ACC112 (cell line): ENCODE data around the gene DACT1.

Experiments
- H2AFZ ChIP-seq: fragments of 200-600 bp; sonication (generic); one replicate; pipeline ENCODE4 v1.6.0; 2017; ENCODE audit warnings: antibody characterized with exemption, low read length; ENCODE audit not compliant: unreplicated experiment
- H3K27ac ChIP-seq: fragments of 200-600 bp; sonication (generic); 2 replicates; pipeline ENCODE4 v1.5.1; 2014; ENCODE audit warnings: low read depth, mild to moderate bottlenecking, antibody characterized with exemption, low read length, moderate library complexity
- H3K27me3 ChIP-seq: fragments of 200-600 bp; sonication (generic); 2 replicates; pipeline ENCODE4 v1.6.1; 2014; ENCODE audit warnings: mild to moderate bottlenecking, antibody characterized with exemption, low read length, moderate library complexity, mixed read lengths; ENCODE audit not compliant: insufficient read depth
- H3K36me3 ChIP-seq: fragments of 200-600 bp; sonication (generic); 2 replicates; pipeline ENCODE4 v1.6.1; 2016; ENCODE audit warnings: mild to moderate bottlenecking, antibody characterized with exemption, low read length, moderate library complexity, mixed read lengths; ENCODE audit not compliant: insufficient read depth
- H3K4me1 ChIP-seq: fragments of 200-600 bp; sonication (generic); one replicate; pipeline ENCODE4 v1.6.1; 2016; ENCODE audit warnings: low read length, mixed read lengths; ENCODE audit not compliant: insufficient read depth, unreplicated experiment, control insufficient read depth
- H3K4me3 ChIP-seq: fragments of 200-600 bp; sonication (generic); 2 replicates; pipeline ENCODE4 v1.5.1; 2014; ENCODE audit warnings: mild to moderate bottlenecking, low read depth, low read length
- H3K79me2 ChIP-seq: fragments of 200-600 bp; sonication (generic); one replicate; pipeline ENCODE4 v1.6.0; 2016; ENCODE audit warnings: low read length; ENCODE audit not compliant: control insufficient read depth, unreplicated experiment, insufficient read depth

The DACT1 gene

GRCh38 chr14:58617619-58618018, 20.1 kb upstream of the DACT1 start:
- H2AFZ ChIP-seq: no peak overlapping the region
- no peak overlapping the region for H3K4me3 ChIP-seq
- H3K27me3 ChIP-seq: no peaks in the 10 kb centered on the region
- no peaks in the 10 kb centered on the region for H3K36me3 ChIP-seq
- H3K79me2 ChIP-seq: no peaks in the 10 kb centered on the region
- no peak overlapping the region for H3K27ac ChIP-seq
- no peaks in the 10 kb centered on the region for H3K4me1 ChIP-seq

GRCh38 chr14:58620011-58620410, 17.8 kb upstream of the DACT1 start:
- no peaks in the 10 kb centered on the region for H3K27me3 ChIP-seq
- no peak overlapping the region for H2AFZ ChIP-seq
- H3K4me3 ChIP-seq: no peak overlapping the region
- H3K27ac ChIP-seq: no peak overlapping the region
- no peaks in the 10 kb centered on the region for H3K36me3 ChIP-seq
- no peaks in the 10 kb centered on the region for H3K79me2 ChIP-seq
- no peaks in the 10 kb centered on the region for H3K4me1 ChIP-seq

- H3K36me3 ChIP-seq: no peaks in the 10 kb centered on the region
- no peak overlapping the region for H3K4me3 ChIP-seq
- H2AFZ ChIP-seq: no peak overlapping the region
- no peak overlapping the region for H3K27ac ChIP-seq
- peaks cover 11% of the 10 kb centered on the region for H3K4me1 ChIP-seq
- no peaks in the 10 kb centered on the region for H3K27me3 ChIP-seq
- no peaks in the 10 kb centered on the region for H3K79me2 ChIP-seq
Observed at GRCh38 chr14:58625438-58625837, 12.3 kb upstream of the DACT1 start.

- Histone ChIP-seq H2AFZ (no peak overlapping the region), H3K4me3 (no peak overlapping the region), H3K4me1 (peaks cover 11% of the 10 kb centered on the region), H3K79me2 (no peaks in the 10 kb centered on the region), H3K27ac (no peak overlapping the region), H3K36me3 (no peaks in the 10 kb centered on the region), H3K27me3 (no peaks in the 10 kb centered on the region)
Observed at GRCh38 chr14:58626431-58626831, 11.3 kb upstream of the DACT1 start.

- H3K4me3 ChIP-seq: no peak overlapping the region
- H3K4me1 ChIP-seq: peaks cover 11% of the 10 kb centered on the region
- H3K79me2 ChIP-seq: no peaks in the 10 kb centered on the region
- H2AFZ ChIP-seq: no peak overlapping the region
- H3K27me3 ChIP-seq: no peaks in the 10 kb centered on the region
- no peak overlapping the region for H3K27ac ChIP-seq
- H3K36me3 ChIP-seq: no peaks in the 10 kb centered on the region
Observed at GRCh38 chr14:58628406-58628805, 9.4 kb upstream of the DACT1 start.

- Histone ChIP-seq H3K27me3 (no peaks in the 10 kb centered on the region), H3K79me2 (no peaks in the 10 kb centered on the region), H2AFZ (no peak overlapping the region), H3K36me3 (no peaks in the 10 kb centered on the region), H3K27ac (no peak overlapping the region), H3K4me1 (peaks cover 11% of the 10 kb centered on the region), H3K4me3 (no peak overlapping the region)
Observed at GRCh38 chr14:58629281-58629680, 8.5 kb upstream of the DACT1 start.

GRCh38 chr14:58631732-58632131, 6.0 kb upstream of the DACT1 start:
- peaks cover 5% of the 10 kb centered on the region for H3K4me1 ChIP-seq
- no peak overlapping the region for H3K27ac ChIP-seq
- H3K79me2 ChIP-seq: no peaks in the 10 kb centered on the region
- H2AFZ ChIP-seq: no peak overlapping the region
- peaks cover 4% of the 10 kb centered on the region; the same call in 1 of the 2 replicates for H3K27me3 ChIP-seq
- no peaks in the 10 kb centered on the region for H3K36me3 ChIP-seq
- H3K4me3 ChIP-seq: no peak overlapping the region

GRCh38 chr14:58633831-58634230, 3.9 kb upstream of the DACT1 start:
- peaks cover 4% of the 10 kb centered on the region; the same call in 1 of the 2 replicates for H3K27me3 ChIP-seq
- no peaks in the 10 kb centered on the region for H3K79me2 ChIP-seq
- no peak overlapping the region for H3K4me3 ChIP-seq
- peaks cover 2% of the 10 kb centered on the region for H3K4me1 ChIP-seq
- H2AFZ ChIP-seq: no peak overlapping the region
- H3K36me3 ChIP-seq: no peaks in the 10 kb centered on the region
- H3K27ac ChIP-seq: no peak overlapping the region

GRCh38 chr14:58634406-58635090, 3.2 kb upstream of the DACT1 start:
- Histone ChIP-seq H3K27me3 (peaks cover 4% of the 10 kb centered on the region; the same call in 1 of the 2 replicates), H3K27ac (no peak overlapping the region), H3K4me3 (no peak overlapping the region), H3K79me2 (no peaks in the 10 kb centered on the region), H3K36me3 (no peaks in the 10 kb centered on the region), H3K4me1 (peaks cover 9% of the 10 kb centered on the region), H2AFZ (no peak overlapping the region)

- Histone ChIP-seq H2AFZ (no peak overlapping the region), H3K4me3 (no peak overlapping the region), H3K79me2 (no peaks in the 10 kb centered on the region), H3K36me3 (no peaks in the 10 kb centered on the region), H3K4me1 (peaks cover 15% of the 10 kb centered on the region), H3K27me3 (peaks cover 4% of the 10 kb centered on the region; the same call in 1 of the 2 replicates), H3K27ac (no peak overlapping the region)
Observed at GRCh38 chr14:58635091-58635830, 2.5 kb upstream of the DACT1 start.

- H3K36me3 ChIP-seq: no peaks in the 10 kb centered on the region
- H3K27ac ChIP-seq: no peak overlapping the region
- H3K79me2 ChIP-seq: no peaks in the 10 kb centered on the region
- H3K4me1 ChIP-seq: peaks cover 20% of the 10 kb centered on the region
- no peak overlapping the region for H3K4me3 ChIP-seq
- peaks cover 4% of the 10 kb centered on the region; the same call in 1 of the 2 replicates for H3K27me3 ChIP-seq
- no peak overlapping the region for H2AFZ ChIP-seq
Observed at GRCh38 chr14:58636129-58636528, 1.6 kb upstream of the DACT1 start.
